Activated T-cell treated with anti-CD3 and anti-CD28 coated beads, Interleukin-2, amount 50 U/mL, for 1 hour (primary cell): ENCODE results near the gene DNAJB9.
"Not testable (repeated sequence)": the region's sequence is repeated elsewhere in the genome, so short reads cannot be mapped to it uniquely, and the experiment has no call there.

ENCODE experiments used
- DNase-seq: peaks from one replicate; pipeline ENCODE4 v3.0.0-alpha.2; 2020

DNAJB9 gene

GRCh38 chr7:108569381-108570145 is at the start of gene DNAJB9, which contains the start of gene THAP5:
TSS of gene DNAJB9 (plus strand) at chr7:108569874. CDS start at chr7:108571727, 1,853 bp downstream.
TSS of gene THAP5 (minus strand) at chr7:108569706. CDS start at chr7:108569569, 137 bp downstream.
- peak; percentile 98 for DNase-seq

- no peak for DNase-seq
Measured at GRCh38 chr7:108522780-108523179, 46.9 kb upstream of the DNAJB9 start.

GRCh38 chr7:108525327-108525984 is 44.2 kb upstream of the DNAJB9 start:
- no peak for DNase-seq

GRCh38 chr7:108525985-108526767 is 43.5 kb upstream of the DNAJB9 start, which contains the start of gene PNPLA8:
TSS of gene PNPLA8 (minus strand) at chr7:108526135. CDS start at chr7:108515491, 10,644 bp downstream.
- DNase-seq: peak; percentile 100

- DNase-seq: no peak
Measured at GRCh38 chr7:108526768-108527017, 43.0 kb upstream of the DNAJB9 start.

GRCh38 chr7:108528183-108528712 is 41.4 kb upstream of the DNAJB9 start:
- no peak for DNase-seq

GRCh38 chr7:108529341-108529740 is 40.3 kb upstream of the DNAJB9 start:
- DNase-seq: no peak

- DNase-seq: no peak
Measured at GRCh38 chr7:108533712-108534111, 36.0 kb upstream of the DNAJB9 start.

GRCh38 chr7:108535257-108535656 is 34.4 kb upstream of the DNAJB9 start:
- DNase-seq: no peak

- DNase-seq: no peak
Measured at GRCh38 chr7:108535744-108536143, 33.9 kb upstream of the DNAJB9 start.

GRCh38 chr7:108537229-108537628 is 32.4 kb upstream of the DNAJB9 start:
- DNase-seq: no peak

GRCh38 chr7:108538236-108538635 is 31.4 kb upstream of the DNAJB9 start:
- not testable (repeated sequence) for DNase-seq

- DNase-seq: not testable (repeated sequence)
Measured at GRCh38 chr7:108538685-108539084, 31.0 kb upstream of the DNAJB9 start.

GRCh38 chr7:108541478-108541877 is 28.2 kb upstream of the DNAJB9 start:
- no peak for DNase-seq

- DNase-seq: not testable (repeated sequence)
Measured at GRCh38 chr7:108548141-108548896, 21.4 kb upstream of the DNAJB9 start.

- not testable (repeated sequence) for DNase-seq
Measured at GRCh38 chr7:108556665-108557064, 13.0 kb upstream of the DNAJB9 start.

- DNase-seq: no peak
Measured at GRCh38 chr7:108557191-108557590, 12.5 kb upstream of the DNAJB9 start.

- no peak for DNase-seq
Measured at GRCh38 chr7:108557617-108558016, 12.1 kb upstream of the DNAJB9 start.

- DNase-seq: no peak
Measured at GRCh38 chr7:108559253-108559652, 10.4 kb upstream of the DNAJB9 start.

GRCh38 chr7:108561047-108561619 is 8.5 kb upstream of the DNAJB9 start:
- DNase-seq: no peak

- DNase-seq: no peak
Measured at GRCh38 chr7:108565987-108566386, 3.7 kb upstream of the DNAJB9 start.

GRCh38 chr7:108568801-108569380 is 783 bp upstream of the DNAJB9 start:
- no peak for DNase-seq
